ENCODE results near the gene PRKX.
"Not testable (repeated sequence)": the region's sequence is repeated elsewhere in the genome, so short reads cannot be mapped to it uniquely, and the experiment has no call there.

The PRKX gene

GRCh38 chrX:3713225-3713936 lies at the start of gene PRKX:
Gene PRKX, minus strand, starts transcription at chrX:3713649. Its CDS starts 396 bp downstream, at chrX:3713253.
- peak; percentile 48 for DNase-seq

GRCh38 chrX:3763111-3763510 lies 49.7 kb upstream of the PRKX start:
- DNase-seq, result no peak

- no peak for DNase-seq
Observed at GRCh38 chrX:3757510-3758025, 44.1 kb upstream of the PRKX start.

- DNase-seq, result no peak
Observed at GRCh38 chrX:3748052-3748559, 34.7 kb upstream of the PRKX start.

- no peak for DNase-seq
Observed at GRCh38 chrX:3743801-3744439, 30.5 kb upstream of the PRKX start.

- not testable (repeated sequence) for DNase-seq
Observed at GRCh38 chrX:3740946-3741345, 27.5 kb upstream of the PRKX start.

- no peak for DNase-seq
Observed at GRCh38 chrX:3738509-3738908, 25.1 kb upstream of the PRKX start.

- DNase-seq, result not testable (repeated sequence)
Observed at GRCh38 chrX:3736536-3736935, 23.1 kb upstream of the PRKX start.

- DNase-seq, result not testable (repeated sequence)
Observed at GRCh38 chrX:3735891-3736290, 22.4 kb upstream of the PRKX start.

GRCh38 chrX:3734456-3734855 lies 21.0 kb upstream of the PRKX start:
- not testable (repeated sequence) for DNase-seq

- no peak for DNase-seq
Observed at GRCh38 chrX:3733043-3733430, 19.6 kb upstream of the PRKX start.

GRCh38 chrX:3732326-3733042 lies 19.0 kb upstream of the PRKX start:
- not testable (repeated sequence) for DNase-seq

GRCh38 chrX:3728454-3728853 lies 15.0 kb upstream of the PRKX start:
- DNase-seq, result peak; percentile 4

GRCh38 chrX:3723460-3723859 lies 10.0 kb upstream of the PRKX start:
- not testable (repeated sequence) for DNase-seq

GRCh38 chrX:3717742-3718420 lies 4.4 kb upstream of the PRKX start:
- no peak for DNase-seq

- DNase-seq, result no peak
Observed at GRCh38 chrX:3715921-3716320, 2.5 kb upstream of the PRKX start.

- not testable (repeated sequence) for DNase-seq
Observed at GRCh38 chrX:3714706-3715479, 1.4 kb upstream of the PRKX start.

GRCh38 chrX:3713937-3714434 lies 537 bp upstream of the PRKX start:
- no peak for DNase-seq

GRCh38 chrX:3712870-3713224 lies 602 bp downstream of the PRKX start:
- DNase-seq, result no peak

GRCh38 chrX:3712051-3712869 lies 1.2 kb downstream of the PRKX start:
- DNase-seq, result no peak

- DNase-seq, result no peak
Observed at GRCh38 chrX:3711331-3711917, 2.0 kb downstream of the PRKX start.

All from NCI-H226 (cell line).